Chondrocyte (in vitro differentiated cells): ENCODE measurements around the gene ZWILCH. TPM values are rescaled to one million over a fixed set of nuclear protein-coding genes. Genes with fewer than 3 reads are reported as not detected.
"Not testable (repeated sequence)": the region's sequence is repeated elsewhere in the genome, so short reads cannot be mapped to it uniquely, and the experiment has no call there.

ENCODE experiments used
- DNase-seq: peaks from one replicate; pipeline ENCODE4 v3.0.0; 2021; ENCODE audit warnings: mixed read lengths, low spot score
- H3K27ac Mint-ChIP-seq: one replicate; pipeline ENCODE4 v1.8.0; 2021; ENCODE audit warnings: mild to moderate bottlenecking, moderate library complexity, mixed read lengths; ENCODE audit not compliant: unreplicated experiment
- H3K27me3 Mint-ChIP-seq: 2 replicates; pipeline ENCODE4 v1.8.0; 2021; ENCODE audit warnings: low read depth, mixed read lengths
- H3K36me3 Mint-ChIP-seq: 2 replicates; pipeline ENCODE4 v1.8.0; 2021; ENCODE audit warnings: low read depth, mixed read lengths
- H3K4me1 Mint-ChIP-seq: 2 replicates; pipeline ENCODE4 v1.8.0; 2021; ENCODE audit warnings: low read depth, mild to moderate bottlenecking, mixed read lengths
- H3K4me3 Mint-ChIP-seq: one replicate; pipeline ENCODE4 v1.8.0; 2021; ENCODE audit warnings: mild to moderate bottlenecking, moderate library complexity, mixed read lengths; ENCODE audit not compliant: unreplicated experiment
- H3K9me3 Mint-ChIP-seq: 2 replicates; pipeline ENCODE4 v1.8.0; 2021; ENCODE audit warnings: low read depth, mixed read lengths
- total RNA-seq: library from RNA; stranded (reverse); gene quantifications from 3 replicates; pipeline ENCODE4 v1.2.1, GENCODE V29; 2021
- TF ChIP-seq, protein P1 (sequence below): fragments of 200-600 bp; sonication (generic); IDR thresholded peaks from 2 replicates; pipeline ENCODE4 v1.5.0; 2021; ENCODE audit warnings: antibody characterized with exemption, mild to moderate bottlenecking, moderate library complexity

Gene ZWILCH
- total RNA-seq, 1 donor from 2014 or later: 11.0 TPM

- peaks cover 2% of the 10 kb centered on the region for H3K4me1 Mint-ChIP-seq
- no peak overlapping the region for H3K27ac Mint-ChIP-seq
- no peak for DNase-seq
- no peak overlapping the region for H3K4me3 Mint-ChIP-seq
- no peaks in the 10 kb centered on the region for H3K9me3 Mint-ChIP-seq
- H3K36me3 Mint-ChIP-seq: no peaks in the 10 kb centered on the region
- peaks cover 19% of the 10 kb centered on the region for H3K27me3 Mint-ChIP-seq
- TF ChIP-seq, protein P1, sequence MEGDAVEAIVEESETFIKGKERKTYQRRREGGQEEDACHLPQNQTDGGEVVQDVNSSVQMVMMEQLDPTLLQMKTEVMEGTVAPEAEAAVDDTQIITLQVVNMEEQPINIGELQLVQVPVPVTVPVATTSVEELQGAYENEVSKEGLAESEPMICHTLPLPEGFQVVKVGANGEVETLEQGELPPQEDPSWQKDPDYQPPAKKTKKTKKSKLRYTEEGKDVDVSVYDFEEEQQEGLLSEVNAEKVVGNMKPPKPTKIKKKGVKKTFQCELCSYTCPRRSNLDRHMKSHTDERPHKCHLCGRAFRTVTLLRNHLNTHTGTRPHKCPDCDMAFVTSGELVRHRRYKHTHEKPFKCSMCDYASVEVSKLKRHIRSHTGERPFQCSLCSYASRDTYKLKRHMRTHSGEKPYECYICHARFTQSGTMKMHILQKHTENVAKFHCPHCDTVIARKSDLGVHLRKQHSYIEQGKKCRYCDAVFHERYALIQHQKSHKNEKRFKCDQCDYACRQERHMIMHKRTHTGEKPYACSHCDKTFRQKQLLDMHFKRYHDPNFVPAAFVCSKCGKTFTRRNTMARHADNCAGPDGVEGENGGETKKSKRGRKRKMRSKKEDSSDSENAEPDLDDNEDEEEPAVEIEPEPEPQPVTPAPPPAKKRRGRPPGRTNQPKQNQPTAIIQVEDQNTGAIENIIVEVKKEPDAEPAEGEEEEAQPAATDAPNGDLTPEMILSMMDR: no peak
These were observed 81.9 kb downstream of the ZWILCH start for GRCh38 chr15:66587020-66587419.

DNA sequence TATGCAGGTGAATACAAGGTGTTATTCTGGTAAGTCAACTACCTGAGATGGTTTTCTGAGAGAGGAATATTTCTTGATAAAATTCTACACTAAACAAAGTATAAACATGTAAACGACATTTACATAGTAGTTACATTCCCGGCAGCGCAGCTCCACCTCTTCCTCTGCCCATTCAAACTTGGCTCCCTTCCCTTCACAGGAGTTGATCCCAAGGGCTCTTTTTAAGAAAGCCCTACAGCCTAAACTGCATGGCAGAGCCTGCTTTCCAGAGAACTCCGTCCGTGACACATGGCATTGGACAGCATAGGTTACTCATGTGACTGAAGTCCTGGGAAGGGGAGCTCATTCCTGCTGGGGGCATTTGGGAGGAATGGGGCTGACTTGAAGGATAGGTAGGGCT, 82.6 kb downstream of the ZWILCH start:
- DNase-seq: no peak
- no peak overlapping the region for H3K4me3 Mint-ChIP-seq
- H3K27ac Mint-ChIP-seq: no peak overlapping the region
- H3K27me3 Mint-ChIP-seq: peaks cover 19% of the 10 kb centered on the region
- TF ChIP-seq, protein P1: no peak
- no peaks in the 10 kb centered on the region for H3K4me1 Mint-ChIP-seq
- no peaks in the 10 kb centered on the region for H3K9me3 Mint-ChIP-seq
- no peaks in the 10 kb centered on the region for H3K36me3 Mint-ChIP-seq

- Mint-ChIP-seq H3K4me1 (no peaks in the 10 kb centered on the region), H3K36me3 (no peaks in the 10 kb centered on the region), H3K9me3 (no peaks in the 10 kb centered on the region), H3K4me3 (no peak overlapping the region), H3K27ac (no peak overlapping the region), H3K27me3 (peaks cover 19% of the 10 kb centered on the region)
- DNase-seq: no peak
- TF ChIP-seq, protein P1: no peak
These were observed 83.4 kb downstream of the ZWILCH start for GRCh38 chr15:66588537-66588936.

DNA sequence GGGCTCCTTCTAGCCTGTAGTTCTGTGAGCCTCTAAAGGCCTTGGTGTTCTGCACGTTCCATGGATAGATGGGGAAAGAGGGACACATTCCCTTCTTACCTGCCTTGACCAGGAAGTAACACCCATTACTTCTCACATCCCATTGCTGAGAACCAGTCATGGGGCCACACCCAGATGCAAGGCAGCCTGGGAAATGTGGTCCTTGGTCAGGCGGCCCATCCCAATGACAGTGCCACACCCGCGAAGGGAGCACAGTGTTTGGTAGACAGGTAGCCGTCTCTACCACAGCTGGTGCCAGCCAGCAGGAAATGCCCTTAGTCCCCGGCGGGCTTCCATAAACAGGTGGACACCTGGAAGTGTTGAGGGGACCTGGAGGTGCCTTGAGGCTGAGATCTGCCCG, 83.8 kb downstream of the ZWILCH start:
- DNase-seq: no peak

DNA sequence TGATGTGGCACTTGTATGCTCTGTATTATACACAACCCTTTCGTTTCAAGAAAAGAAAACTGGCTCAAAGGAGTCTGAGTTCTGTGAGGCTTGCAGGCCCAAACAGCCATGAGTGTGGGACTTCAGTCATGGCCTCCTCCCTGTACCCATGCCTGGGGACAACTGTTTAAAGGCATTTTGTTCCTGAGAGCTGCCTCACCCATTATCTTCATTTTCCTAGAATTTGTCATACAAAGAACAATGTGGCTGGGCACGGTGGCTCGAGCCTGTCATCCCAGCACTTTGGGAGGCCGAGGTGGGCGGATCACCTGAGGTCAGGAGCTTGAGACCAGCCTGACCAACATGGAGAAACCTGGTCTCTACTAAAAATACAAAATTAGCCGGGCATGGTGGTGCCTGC, 84.3 kb downstream of the ZWILCH start:
- H3K27ac Mint-ChIP-seq: peak overlapping the region; percentile 27
- peaks cover 19% of the 10 kb centered on the region for H3K27me3 Mint-ChIP-seq
- not testable (repeated sequence) for DNase-seq, H3K4me1 Mint-ChIP-seq, H3K9me3 Mint-ChIP-seq, H3K4me3 Mint-ChIP-seq, H3K36me3 Mint-ChIP-seq

More for the DNA sequence above, 83.8 kb downstream of the ZWILCH start:
- H3K4me1 Mint-ChIP-seq: no peaks in the 10 kb centered on the region
- no peak overlapping the region for H3K27ac Mint-ChIP-seq
- no peak overlapping the region for H3K4me3 Mint-ChIP-seq
- no peaks in the 10 kb centered on the region for H3K36me3 Mint-ChIP-seq
- no peaks in the 10 kb centered on the region for H3K9me3 Mint-ChIP-seq
- H3K27me3 Mint-ChIP-seq: peaks cover 19% of the 10 kb centered on the region
- TF ChIP-seq, protein P1: no peak

DNA sequence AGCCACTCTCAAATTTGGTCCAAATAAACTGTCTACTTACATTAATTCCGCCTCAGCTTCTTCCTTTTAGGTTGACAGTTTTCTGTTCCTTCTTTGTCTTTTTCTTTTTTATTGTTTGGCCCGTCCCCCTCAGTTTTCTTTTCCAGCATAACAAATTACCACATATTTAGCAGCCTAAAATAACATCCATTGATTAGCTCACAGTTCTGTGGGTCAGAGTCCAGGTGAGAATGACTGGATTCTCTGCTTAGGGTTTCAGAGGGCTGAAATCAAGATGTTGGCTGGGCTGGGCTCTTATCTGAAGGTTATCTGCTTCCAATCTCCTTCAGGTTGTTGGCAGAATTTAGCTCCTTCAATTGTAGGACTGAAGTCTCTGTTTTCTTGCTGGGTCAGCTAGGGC, 85.3 kb downstream of the ZWILCH start:
- Mint-ChIP-seq H3K27ac (no peak overlapping the region), H3K4me1 (no peaks in the 10 kb centered on the region), H3K9me3 (no peaks in the 10 kb centered on the region), H3K4me3 (no peak overlapping the region), H3K36me3 (no peaks in the 10 kb centered on the region), H3K27me3 (peaks cover 19% of the 10 kb centered on the region)
- TF ChIP-seq, protein P1: no peak
- no peak for DNase-seq
